ENCODE data around the gene GCK.

GRCh38 chr7:44158873-44159631 lies 30.2 kb downstream of the GCK start:
- TF ChIP-seq CTCF (conservative IDR thresholded peaks at IDR 0.05; ENCODE audit: low read length): no peak
- TF ChIP-seq EZH2phosphoT487 (IDR thresholded peaks at IDR 0.05; ENCODE audit: borderline replicate concordance, low read depth, low read length): no peak

All from OCI-LY7 (cell line).